Esophagus (tissue), 2 donors: ENCODE data around the gene APPL2. TPM values are rescaled to one million over a fixed set of nuclear protein-coding genes. Genes with fewer than 3 reads are reported as not detected.

Experiments
- H3K27ac ChIP-seq, 2 donors: one replicate each; pipeline ENCODE4 v1.5.1; 2013; ENCODE audit warnings: low read depth in 2 of 2, mild to moderate bottlenecking in 2 of 2, inconsistent platforms in 1 of 2, low read length in 1 of 2, moderate library complexity in 1 of 2
- H3K27me3 ChIP-seq, 2 donors: one replicate each; pipeline ENCODE4 v1.6.1; 2013; ENCODE audit warnings: low read length in 2 of 2, control low read depth in 1 of 2, mild to moderate bottlenecking in 1 of 2; ENCODE audit not compliant: insufficient read depth in 2 of 2, control insufficient read depth in 1 of 2
- H3K36me3 ChIP-seq, 2 donors: one replicate each; pipeline ENCODE4 v1.6.1; 2013; ENCODE audit warnings: low read length in 1 of 2; ENCODE audit not compliant: control insufficient read depth in 2 of 2, insufficient read depth in 2 of 2
- H3K4me1 ChIP-seq, 2 donors: one replicate each; pipeline ENCODE4 v1.6.1; 2013; ENCODE audit warnings: low read length in 1 of 2; ENCODE audit not compliant: control insufficient read depth in 2 of 2, insufficient read depth in 2 of 2
- H3K4me3 ChIP-seq, 2 donors: one replicate each; pipeline ENCODE4 v1.5.1; 2013; ENCODE audit warnings: low read length in 2 of 2, mild to moderate bottlenecking in 2 of 2, low read depth in 1 of 2, moderate library complexity in 1 of 2
- H3K9me3 ChIP-seq, 2 donors: one replicate each; pipeline ENCODE4 v1.6.1; 2013; ENCODE audit warnings: mild to moderate bottlenecking in 2 of 2, low read depth in 1 of 2, low read length in 1 of 2, moderate library complexity in 1 of 2; ENCODE audit not compliant: control insufficient read depth in 2 of 2, insufficient read depth in 1 of 2
- WGBS, 2 donors: extraction: QIAGEN DNeasy Blood & Tissue Kit; methylation state at CpG; one replicate each; pipeline ENCODE4 v1.1.7; 2013; 5-methylcytosine and 5-hydroxymethylcytosine counted together
- polyA plus RNA-seq, 2 donors: library from polyadenylated mRNA; stranded (reverse); fragments of 200-250 nt; gene quantifications; one replicate each; pipeline ENCODE4 v1.2.3, GENCODE V29; 2013
- donor health status: healthy with polysubstance abuse.
- donor health status: Bipolar disorder and iron deficiency.

Gene APPL2
- polyA plus RNA-seq, 2 donors = 15.0 to 16.3 TPM

DNA sequence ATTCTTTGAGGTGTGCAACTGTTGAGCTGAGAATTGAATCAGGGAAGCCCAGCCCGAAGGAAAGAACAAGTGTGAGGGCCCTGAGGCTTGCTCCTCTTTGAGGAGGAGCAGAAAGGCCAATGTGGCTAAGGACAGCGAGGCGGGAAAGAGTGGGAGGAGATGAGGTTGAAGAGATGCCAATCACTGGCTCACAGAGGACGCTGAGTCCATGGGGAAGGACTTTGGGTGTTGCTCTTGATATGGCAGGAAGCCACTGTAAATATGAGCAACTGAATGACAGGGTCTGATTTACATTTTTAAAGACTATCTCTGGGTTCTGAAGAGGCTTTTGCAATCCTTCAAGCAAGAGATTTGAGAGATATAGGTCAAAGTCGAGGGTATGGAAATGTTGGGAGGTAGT lies 3.3 kb upstream of the APPL2 start:
- Histone ChIP-seq H3K27me3 (no peaks in the 10 kb centered on the region), H3K4me1 (no peaks in the 10 kb centered on the region), H3K4me3 (no peak overlapping the region), H3K36me3 (no peaks in the 10 kb centered on the region), H3K27ac (no peak overlapping the region), H3K9me3 (no peaks in the 10 kb centered on the region)
- WGBS, 2 donors = 67 to 77% methylated on average over 5 of the region's 5 CpGs

DNA sequence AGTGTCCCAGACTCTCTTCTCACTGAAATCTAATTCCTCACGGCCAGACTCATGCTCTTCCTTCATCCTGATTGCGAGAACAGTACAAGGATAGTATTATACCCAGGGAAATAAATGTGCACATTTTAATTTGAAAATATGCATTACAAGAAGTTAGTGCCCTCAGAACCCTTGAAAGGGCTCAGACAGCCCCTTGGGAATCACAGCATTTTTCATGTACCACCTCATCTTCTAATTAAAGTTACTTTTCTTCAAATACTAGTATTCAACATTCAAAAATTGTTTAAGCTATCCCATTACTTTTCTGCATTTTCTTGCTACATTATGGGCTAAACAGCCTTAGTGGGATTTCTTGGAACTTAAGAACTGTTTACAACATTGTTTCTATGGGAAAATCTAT lies 1.7 kb upstream of the APPL2 start:
- Histone ChIP-seq H3K27ac (no peak overlapping the region), H3K9me3 (no peaks in the 10 kb centered on the region), H3K4me1 (no peaks in the 10 kb centered on the region), H3K36me3 (no peaks in the 10 kb centered on the region), H3K27me3 (no peaks in the 10 kb centered on the region), H3K4me3 (no peak overlapping the region)
- WGBS, 2 donors = 90 to 94% methylated on average over 2 of the region's 2 CpGs

DNA sequence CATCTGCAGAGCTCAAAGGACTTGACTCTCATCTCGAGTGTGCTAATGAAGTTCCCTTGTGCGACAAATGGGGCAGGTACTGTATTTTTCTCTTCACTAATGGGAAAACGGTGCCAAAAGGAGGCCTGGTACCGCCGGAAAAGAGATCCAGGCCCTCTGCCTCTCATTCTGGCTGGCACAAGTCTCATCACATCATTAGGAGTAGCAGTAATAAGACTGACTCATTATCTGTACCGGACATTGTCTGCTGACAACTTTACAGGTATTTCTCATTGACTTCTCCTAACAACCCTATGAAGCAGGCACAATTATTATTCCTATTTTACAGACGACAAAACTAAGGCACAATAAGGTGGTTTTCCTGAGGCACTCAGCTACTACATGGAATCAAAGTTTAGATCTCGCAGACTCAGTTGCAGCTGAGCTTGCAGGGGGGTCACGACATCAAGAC lies 668 bp downstream of the APPL2 start:
- Histone ChIP-seq H3K4me3 (peak overlapping the region; percentile 98 to 99), H3K36me3 (no peaks in the 10 kb centered on the region), H3K27me3 (no peaks in the 10 kb centered on the region), H3K27ac (peak overlapping the region; percentile 93 to 95), H3K4me1 (peaks cover 0 to 2% of the 10 kb centered on the region in 2 donors), H3K9me3 (no peaks in the 10 kb centered on the region)
- WGBS, 2 donors = 1 to 2% methylated on average over 9 of the region's 9 CpGs

DNA sequence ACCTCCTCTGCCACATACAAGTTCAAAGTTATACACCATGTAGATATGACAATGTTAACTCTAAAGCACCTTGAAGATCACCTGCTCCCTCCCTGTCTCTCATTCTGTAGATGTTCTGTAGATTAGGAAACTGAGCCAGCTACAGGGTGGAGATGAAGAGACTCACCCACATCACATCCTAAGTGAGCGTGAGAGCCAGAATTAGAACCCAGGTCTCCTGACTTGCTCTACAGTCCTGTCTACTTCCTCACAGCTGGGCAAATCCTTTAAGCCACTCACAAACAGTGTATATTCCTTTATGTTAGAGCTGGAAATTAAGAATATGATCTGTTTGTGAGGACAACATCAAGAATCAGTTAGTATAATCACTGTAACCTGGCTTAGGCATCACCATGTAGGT lies 1.8 kb downstream of the APPL2 start:
- no peaks in the 10 kb centered on the region for H3K36me3 ChIP-seq
- 55 to 75% methylated on average over 1 of the region's 1 CpG for WGBS, 2 donors
- H3K9me3 ChIP-seq = no peaks in the 10 kb centered on the region
- H3K27me3 ChIP-seq = no peaks in the 10 kb centered on the region
- peaks cover 0 to 2% of the 10 kb centered on the region in 2 donors for H3K4me1 ChIP-seq
- no peak overlapping the region for H3K27ac ChIP-seq
- H3K4me3 ChIP-seq = no peak overlapping the region

DNA sequence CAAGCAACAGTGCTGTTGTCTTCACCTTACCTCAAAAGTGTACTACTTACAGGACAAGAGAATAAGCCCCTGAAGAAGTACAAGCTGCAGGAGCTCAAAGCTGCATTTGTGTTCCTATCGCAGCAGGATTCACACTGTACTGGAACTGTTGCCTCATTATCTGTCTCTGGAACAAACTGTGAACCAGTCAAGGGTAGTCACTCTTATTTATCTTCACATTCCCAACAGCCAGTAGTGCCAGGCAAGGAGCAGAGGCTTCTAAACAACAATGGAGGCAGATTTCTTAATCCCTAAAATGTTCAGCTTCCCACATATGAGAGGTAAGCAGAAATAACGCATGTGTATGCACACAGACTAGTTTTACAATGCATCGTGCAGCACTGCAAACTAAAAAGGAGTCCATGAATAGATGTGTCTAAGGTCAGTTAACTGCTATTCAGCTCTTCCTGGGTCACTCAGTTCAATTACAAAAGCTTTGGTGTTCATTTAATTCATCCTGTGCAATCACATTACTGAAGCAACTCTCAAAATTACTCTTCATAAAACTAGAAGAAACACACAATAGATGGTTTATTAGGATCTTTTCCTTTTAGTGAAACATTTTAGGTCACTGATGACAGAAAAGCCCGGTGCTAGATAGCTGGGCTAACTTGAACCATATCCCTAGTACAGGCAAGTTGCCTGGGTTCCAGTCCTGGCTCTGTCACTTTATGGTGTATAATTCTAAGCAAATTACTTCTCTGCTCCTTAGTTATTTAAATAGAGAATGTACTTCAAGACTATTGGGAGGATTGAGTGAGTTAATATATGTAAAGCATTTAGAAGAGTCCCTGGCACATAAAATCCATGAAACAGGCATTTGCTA lies 2.7 kb downstream of the APPL2 start:
- Histone ChIP-seq H3K27me3 (no peaks in the 10 kb centered on the region), H3K9me3 (no peaks in the 10 kb centered on the region), H3K27ac (no peak overlapping the region), H3K4me3 (no peak overlapping the region), H3K36me3 (peaks cover 0 to 2% of the 10 kb centered on the region in 2 donors), H3K4me1 (peaks cover 0 to 2% of the 10 kb centered on the region in 2 donors)
- WGBS, 2 donors = 75 to 76% methylated on average over 4 of the region's 4 CpGs

DNA sequence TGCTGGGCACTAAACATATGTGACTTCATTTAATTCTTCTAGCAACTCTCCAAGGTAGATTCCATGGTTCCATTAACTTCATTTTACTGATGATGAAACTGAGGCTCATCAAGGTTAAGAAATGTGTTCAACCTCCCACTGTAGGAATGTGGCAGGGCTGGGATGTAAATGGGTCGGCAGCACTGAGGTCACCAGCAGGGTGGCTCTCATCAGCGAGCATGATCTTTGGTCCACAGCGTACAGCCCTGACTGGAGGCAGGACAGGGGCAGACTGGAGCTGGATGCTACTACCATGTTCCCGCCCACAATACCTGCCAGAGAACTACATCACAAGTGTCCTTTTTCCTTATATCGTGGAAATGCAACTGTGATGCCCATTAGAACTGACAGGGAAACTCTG lies 4.6 kb downstream of the APPL2 start:
- Histone ChIP-seq H3K4me1 (peaks cover 0 to 2% of the 10 kb centered on the region in 2 donors), H3K36me3 (peaks cover 0 to 7% of the 10 kb centered on the region in 2 donors), H3K27ac (no peak overlapping the region), H3K27me3 (no peaks in the 10 kb centered on the region), H3K9me3 (no peaks in the 10 kb centered on the region), H3K4me3 (no peak overlapping the region)
- WGBS, 2 donors = 83 to 88% methylated on average over 5 of the region's 5 CpGs

DNA sequence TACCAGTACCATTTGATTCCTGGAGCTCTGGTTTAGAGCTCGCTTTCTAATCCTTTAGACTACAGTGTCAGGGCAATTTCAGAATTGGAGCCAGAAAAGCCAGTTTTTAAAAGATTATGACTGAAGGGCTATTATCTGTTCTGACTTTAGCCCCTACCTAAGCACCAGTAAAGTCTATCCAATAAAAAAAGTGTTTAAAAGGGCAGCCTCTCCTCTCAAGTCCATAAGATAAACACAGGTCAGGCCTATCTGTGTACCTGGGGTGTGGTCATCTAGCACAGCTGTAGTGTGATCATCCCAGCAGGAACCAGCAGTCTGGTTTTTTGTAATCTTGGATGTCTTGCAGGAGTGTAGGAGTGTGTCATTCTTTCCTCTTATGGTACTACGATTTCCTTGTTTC lies 6.6 kb downstream of the APPL2 start:
- no peak overlapping the region for H3K27ac ChIP-seq
- H3K27me3 ChIP-seq = no peaks in the 10 kb centered on the region
- 82 to 89% methylated on average over 2 of the region's 2 CpGs for WGBS, 2 donors
- H3K36me3 ChIP-seq = peaks cover 0 to 9% of the 10 kb centered on the region in 2 donors
- no peaks in the 10 kb centered on the region for H3K9me3 ChIP-seq
- no peak overlapping the region for H3K4me3 ChIP-seq
- H3K4me1 ChIP-seq = peaks cover 0 to 2% of the 10 kb centered on the region in 2 donors

DNA sequence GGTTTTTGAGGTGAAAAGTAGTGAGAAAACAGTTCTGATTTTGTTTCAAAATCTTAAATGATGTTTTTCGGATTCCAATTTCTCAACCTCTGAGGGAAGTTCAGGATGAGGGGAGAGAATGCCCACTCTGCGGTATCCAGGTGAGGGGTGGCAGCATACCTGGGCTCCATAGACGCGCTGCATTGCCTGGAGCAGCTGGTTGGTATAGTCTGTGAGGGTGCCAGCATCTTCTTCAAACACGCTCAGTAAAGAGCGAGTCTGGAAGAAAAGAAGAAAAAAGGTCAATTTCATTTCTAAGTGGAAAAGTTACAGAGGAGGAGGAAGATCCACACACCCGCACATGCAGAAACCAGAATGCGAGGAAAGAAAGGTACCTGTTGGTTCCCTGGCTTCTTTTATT lies 7.0 kb downstream of the APPL2 start:
- WGBS, 2 donors = 97 to 99% methylated on average over 8 of the region's 8 CpGs

DNA sequence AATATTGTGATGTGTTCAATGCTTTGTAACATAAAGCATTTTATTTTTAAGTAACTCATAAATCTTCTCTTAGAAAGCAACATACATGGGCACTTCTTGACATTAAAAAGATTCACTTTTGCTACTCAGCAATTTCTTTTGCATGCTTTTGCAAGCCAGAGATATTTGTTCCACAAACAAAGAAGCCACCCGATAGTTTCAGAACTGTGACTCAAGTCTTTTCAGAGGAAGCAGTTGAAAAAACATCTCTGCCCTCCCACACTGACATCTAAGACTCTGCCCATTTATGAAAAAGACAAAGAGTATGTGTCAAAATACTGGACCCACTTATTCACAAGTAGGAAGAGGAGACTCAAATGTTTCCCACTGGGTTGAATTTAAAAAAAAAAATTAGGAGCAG lies 7.5 kb downstream of the APPL2 start:
- Histone ChIP-seq H3K27me3 (no peaks in the 10 kb centered on the region), H3K27ac (no peak overlapping the region), H3K4me3 (no peak overlapping the region), H3K36me3 (peaks cover 0 to 9% of the 10 kb centered on the region in 2 donors), H3K9me3 (no peaks in the 10 kb centered on the region), H3K4me1 (peaks cover 0 to 2% of the 10 kb centered on the region in 2 donors)
- 40 to 58% methylated on average over 1 of the region's 1 CpG for WGBS, 2 donors

More for the DNA sequence above, 7.0 kb downstream of the APPL2 start:
- Histone ChIP-seq H3K27ac (no peak overlapping the region), H3K36me3 (peaks cover 0 to 9% of the 10 kb centered on the region in 2 donors), H3K27me3 (no peaks in the 10 kb centered on the region), H3K9me3 (no peaks in the 10 kb centered on the region), H3K4me1 (peaks cover 0 to 2% of the 10 kb centered on the region in 2 donors), H3K4me3 (no peak overlapping the region)

DNA sequence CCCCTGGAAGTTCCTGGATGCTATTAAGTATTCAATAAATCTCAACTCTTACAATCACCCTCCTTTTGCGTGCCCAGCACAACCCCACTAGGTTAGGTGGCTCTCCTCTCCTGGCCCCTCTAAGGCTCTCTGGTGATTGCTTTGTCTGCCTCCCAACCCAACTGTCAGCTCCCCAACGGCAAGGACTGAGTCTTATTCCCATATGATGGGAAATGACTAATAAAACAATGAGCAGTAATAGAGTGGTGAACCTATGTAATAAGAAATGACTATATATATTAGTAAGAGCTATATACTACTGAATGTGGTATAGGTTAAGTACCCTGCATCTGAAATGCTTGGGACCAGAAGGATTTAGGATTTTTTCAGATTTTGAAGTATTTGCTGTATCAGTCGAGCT lies 8.1 kb downstream of the APPL2 start:
- Histone ChIP-seq H3K27ac (no peak overlapping the region), H3K4me1 (peaks cover 0 to 2% of the 10 kb centered on the region in 2 donors), H3K27me3 (no peaks in the 10 kb centered on the region), H3K9me3 (no peaks in the 10 kb centered on the region), H3K4me3 (no peak overlapping the region), H3K36me3 (peaks cover 0 to 9% of the 10 kb centered on the region in 2 donors)
- 90 to 91% methylated on average over 3 of the region's 3 CpGs for WGBS, 2 donors
